HG02981 (cell line): ENCODE measurements around the gene BCAN.

ENCODE experiments used
- ATAC-seq: cut with Tn5 transposase; IDR thresholded peaks from one replicate; pipeline ENCODE4 v1.9.1; 2021; ENCODE audit warnings: mild to moderate bottlenecking, moderate library complexity; ENCODE audit not compliant: unreplicated experiment

The BCAN gene

DNA sequence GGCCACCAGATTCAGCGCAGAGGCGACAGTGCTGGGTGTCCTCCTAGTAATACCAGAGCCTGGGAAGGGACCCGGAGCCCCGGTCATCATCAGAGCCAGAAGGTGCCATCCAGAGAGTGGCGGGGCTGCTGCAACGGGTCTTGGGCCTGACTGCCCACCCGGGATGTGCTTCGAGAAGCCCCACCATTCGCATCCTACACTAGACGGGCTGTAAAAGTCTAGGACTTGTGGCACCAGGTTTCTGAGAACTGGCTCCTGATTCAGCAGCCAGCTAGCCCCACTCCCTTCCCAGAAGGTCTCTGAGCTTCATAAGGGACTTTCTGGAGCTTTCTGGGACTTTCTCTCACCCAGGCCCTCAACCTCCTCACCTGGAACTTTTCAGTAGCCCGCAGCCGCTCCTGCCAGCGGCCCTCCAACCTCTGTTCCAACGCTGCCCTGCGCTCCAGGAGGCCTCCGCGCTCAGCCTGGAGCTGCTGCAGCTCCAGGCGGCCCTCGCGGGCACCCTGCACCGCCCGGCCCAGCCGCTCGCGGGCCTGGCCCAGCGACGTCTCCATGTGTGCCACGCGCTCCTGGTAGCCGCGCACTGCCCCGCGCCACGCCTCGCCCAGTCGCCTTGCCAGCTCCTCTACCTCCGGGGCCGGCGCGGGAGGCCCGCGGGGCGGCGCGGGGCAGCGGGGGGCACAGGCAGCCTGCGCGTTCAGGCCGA, 34.4 kb downstream of the BCAN start:
- ATAC-seq, result no peak

DNA sequence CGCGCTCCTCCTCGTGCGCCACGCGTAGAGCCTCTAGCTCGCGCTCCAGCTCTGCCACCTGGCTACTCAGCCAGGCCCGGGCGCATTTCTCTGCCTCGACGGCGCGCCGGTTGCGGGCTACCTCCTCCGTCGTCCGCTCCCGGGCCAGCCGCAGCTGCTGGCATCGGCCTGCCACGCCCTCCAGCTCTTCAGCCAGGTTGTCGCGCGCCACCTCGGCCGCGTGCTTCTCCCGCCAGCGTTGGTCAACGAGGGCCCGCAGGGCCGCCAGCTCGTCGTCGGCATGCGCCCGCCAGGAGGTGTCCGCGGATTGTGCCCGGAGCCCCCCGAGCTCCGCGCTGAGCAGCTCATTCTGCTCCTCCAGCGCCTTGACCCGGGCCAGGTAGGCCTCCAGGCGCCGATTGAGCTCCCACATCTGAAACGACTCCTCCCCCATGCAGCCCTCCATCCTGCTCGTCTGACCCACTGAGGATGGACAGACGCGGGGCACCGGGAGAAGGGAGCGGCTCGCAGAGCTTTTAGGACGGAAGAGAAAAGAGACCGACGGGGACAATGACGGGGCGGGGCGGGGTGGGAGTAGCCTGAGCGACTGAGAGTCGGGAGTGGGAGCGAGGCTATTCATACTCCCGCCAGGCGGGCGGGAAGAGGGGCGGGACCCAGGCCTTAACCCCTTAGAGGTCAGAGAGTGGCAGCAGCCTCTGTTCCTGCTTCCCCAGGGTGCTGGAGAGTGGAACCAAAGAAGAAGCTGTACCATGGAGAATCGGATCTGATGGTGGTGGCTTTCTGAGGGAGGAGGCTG, 35.1 kb downstream of the BCAN start, which contains the start of gene NES:
Gene NES (minus strand): TSS at position 588 of the 796 bp plus-strand sequence. CDS start 143 bp downstream, at position 445.
- no peak for ATAC-seq

DNA sequence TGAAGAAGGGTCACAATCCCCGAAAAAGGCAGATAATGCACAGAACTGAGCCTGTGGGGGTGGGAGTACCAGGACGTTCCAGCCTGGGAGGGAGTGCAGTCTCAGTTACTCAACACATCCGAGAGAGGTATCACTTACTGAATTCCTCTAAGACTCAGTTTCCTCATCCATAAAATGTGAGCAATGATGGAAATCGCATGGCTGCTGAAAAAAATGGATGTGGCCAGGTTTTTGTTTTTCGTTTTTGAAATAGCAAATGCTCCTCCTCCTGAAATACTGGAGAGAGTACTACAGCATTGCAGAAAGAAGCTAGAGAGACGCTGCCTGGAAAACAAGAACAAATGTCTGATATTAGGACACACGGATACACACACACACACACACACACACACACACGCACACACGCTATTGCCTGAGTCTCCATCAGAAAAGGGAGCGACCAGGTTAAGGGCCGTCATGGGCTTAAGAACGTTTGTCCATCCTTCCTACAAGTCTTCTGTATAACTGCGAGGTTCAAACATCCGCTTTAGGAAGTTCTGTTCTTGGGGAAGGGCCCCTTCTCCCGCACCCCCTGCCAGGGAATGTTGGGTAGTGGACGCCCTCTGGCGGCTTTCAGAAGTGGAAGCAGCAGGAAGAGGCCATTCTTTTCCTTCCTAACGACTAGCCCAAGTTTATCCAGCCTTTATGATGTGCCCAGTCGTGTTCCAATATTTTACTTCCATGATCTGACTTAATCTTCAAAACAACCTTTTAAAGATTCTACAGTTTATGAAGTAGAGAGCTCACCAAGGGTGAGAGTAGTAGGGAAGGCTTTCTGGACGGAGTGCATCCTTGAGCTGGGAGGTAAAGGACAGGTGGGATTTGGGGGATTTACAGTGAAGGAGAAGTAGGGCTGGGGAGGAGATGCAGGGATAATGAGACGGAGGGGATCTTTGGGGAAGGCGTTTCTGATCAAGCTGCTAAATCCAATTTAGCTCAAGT, 36.0 kb downstream of the BCAN start:
- ATAC-seq, result no peak

DNA sequence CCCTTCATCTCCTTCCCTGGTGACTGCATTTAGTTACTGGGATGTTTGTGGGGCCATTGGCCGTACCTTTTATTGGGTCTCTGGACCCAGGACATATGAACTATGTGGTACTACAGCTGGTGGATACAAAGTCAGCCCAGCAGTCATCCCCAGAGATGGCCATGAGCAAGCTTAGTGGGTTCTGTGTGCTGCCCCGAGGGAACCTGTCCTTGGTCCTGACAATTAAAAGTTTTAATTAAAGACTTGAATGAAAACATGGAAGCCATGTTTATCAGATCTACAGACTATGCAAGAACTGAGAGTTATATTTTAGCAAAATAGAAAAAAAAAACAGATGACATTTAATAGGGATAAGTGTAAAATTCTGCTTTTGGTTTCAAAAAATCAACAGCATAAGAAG, 38.1 kb downstream of the BCAN start:
- no peak for ATAC-seq

DNA sequence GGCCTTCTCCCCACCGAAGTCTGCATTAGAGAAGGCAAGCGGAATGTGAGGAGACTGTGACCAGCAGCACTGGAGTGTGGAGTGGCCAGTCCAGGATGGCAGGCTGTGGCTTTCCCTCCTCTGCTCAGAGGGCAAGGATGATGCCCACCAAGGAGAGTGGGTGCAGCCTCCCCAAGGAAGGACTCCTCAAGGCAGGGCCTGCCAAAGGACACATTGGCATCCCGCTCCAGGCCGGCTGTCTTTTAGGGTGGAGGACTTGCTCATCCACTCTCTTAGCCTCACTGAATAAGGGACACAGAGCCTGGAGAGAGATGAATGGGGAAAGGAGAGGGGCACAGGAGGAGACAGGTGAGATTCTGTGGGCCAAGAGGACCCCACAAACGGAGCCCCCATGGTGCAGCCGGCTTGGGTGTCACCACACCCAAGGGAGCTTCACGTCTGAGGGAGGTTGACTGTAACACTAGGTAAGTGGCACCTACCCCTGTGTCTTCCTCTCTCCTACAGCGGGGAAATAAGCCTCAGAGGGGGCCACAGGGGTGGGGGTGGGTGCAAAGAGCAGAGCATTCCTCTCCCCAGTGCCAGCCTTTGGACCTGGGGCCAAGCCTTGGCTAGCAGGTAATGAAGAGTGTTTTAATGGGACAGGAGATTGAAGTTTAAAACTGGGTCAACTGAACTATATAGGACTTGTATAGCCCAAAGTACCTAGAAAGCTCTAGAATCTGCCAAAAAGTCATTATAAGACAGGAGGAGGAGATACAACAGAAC, 39.5 kb downstream of the BCAN start:
- ATAC-seq, result no peak

DNA sequence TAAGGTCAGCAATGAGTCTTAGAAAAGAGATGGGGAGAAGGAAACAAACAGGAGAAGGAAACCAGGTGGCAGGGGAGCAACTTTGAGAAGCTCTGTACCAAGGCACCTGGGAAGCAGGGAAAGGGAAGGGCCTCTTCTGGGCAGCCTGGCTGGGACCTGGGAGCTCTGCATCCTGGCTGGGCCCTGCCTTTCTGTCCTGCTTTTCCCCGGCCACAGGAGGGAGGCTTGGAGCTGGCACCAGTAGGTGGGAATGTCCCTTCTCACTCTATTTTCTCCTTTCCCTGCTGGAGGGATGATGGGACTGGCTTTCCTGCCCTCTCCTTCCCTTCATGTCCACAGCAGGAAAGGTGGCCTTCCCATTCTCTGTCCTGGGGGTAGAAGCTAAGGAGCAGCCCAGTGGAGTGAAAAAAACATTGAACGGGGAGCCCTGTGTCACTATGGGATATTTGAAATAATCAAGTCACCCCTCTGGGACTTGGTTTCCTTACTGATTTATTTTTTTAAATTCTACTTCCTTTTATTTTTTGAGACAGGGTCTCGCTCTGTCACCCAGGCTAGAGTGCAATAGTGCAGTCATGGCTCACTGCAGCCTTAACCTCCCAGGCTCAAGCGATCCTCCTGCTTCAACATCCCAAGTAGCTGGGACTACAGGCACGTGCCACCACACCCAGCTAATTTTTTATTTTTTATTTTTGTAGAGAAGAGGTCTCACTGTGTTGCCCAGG, 40.4 kb downstream of the BCAN start:
- no peak for ATAC-seq

DNA sequence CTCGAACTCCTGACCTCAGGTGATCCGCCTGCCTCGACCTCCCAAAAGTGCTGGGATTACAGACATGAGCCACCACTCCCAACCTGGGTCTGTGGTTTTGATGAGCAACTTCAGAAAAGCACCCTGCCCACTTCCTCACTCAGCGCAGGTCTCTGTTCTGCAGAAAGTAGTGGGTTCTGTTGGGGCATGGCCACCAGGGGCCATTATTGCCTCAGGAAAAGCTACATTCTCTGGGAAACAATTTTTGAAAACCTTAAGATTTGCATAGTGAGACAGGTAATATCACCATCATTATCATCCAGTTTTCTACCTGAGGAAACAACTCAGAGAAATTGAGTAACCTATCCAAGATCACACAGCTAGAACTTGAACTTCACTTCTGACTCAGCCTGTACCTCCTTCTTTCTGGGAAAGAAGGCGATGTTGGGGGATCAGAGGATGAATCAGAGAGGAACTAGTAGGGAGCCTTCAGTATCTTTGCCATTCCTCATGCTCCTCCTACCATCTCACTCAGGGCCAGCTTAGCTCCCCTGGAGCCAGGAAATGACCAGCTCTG, 42.4 kb downstream of the BCAN start:
- ATAC-seq, result no peak

DNA sequence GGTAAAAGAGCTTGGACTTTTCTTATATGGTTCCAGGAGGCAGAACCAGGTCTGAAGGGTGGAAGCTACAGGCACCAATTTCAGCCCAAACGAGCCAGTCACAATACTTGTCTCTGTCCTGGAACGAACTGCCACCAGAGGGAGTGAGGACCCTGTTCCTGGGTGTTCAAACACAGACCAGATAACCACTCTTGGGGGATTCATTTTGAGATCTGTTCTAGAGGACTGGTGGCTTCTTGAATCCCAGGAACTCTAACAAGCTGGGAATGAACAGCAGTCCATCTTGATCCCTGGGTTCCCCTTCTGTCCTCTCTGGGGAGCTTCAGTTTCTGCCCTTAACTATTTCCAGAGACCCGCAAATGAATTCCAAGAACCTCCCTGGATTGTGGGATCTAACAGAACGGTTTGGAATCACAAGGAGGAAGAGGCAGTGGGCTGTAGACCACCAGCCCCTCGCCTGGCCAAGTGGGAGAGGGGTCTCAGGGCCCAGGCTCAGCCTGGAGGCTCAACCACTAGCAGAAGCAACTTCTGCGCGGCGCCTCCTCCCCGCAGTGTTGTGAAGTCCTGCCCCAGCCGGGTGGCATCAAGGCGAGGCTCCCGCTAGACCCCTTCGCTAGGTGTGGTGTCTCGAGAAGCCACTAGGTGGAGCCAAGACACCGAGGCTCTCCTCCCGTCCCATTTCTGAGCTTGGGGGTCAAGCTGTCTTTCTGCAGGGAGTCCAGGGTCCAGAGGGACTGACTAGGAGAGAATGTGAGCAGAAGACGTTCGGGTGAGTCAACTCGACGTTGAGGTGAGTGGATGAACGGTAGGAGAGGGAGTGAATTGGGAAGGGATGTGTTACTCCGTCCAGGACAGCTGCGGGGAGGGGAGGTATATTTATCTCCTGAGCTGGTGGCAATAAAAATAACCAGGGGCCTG, 47.4 kb downstream of the BCAN start:
- ATAC-seq, result peak; percentile 79

DNA sequence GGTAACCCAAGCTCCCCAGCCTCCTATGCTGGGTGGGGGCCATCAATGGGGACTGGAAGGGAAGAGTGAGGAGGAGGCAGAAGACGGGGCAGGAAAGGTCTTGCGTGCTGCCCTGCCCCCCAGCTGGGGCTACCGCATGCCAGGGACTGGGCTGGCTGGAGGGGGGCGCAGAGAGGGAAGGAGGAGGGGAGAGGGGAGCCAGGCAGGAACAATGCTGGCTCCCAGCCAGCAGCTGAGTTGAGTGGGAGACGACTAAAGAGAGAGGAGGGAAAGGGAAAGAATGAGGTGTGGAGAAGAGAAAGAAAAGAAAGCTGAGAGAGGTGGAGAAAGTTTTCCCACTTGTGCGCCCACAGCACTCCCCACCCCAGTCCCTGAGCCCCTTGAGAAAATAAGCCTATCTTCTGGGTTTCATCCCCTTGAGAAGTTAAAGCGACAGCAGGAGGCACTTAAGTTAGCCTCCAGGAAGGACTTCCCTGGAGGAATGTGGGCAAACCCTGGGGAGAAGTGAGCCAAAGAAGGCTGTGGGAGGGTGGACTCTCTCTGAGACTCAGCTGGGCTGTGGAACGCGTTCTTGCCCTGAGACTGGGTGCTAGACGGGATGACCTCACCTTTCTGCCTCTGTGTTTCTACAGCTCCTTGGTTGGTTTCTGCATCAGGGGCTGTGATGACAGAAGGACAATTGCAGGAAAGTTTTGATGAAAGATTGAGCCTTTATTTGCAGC, 48.2 kb downstream of the BCAN start:
- no peak for ATAC-seq

DNA sequence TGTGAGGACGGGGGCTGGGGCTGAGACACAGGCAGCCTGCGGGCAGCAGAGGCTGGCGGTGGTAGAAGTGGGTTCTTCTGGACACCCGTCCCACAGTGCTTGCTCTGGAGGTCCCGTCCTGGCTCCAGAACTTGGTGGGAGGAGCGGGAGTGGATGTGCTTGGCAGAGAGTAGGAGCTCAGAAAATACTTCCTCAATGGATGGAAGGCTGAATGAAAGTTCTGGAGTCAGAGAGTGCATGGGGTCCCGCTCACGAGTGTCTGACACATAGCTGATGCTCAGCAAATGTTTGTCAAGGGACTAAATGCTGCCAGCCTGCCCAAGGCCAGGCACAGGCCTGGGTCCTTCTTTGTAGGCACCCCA, 48.7 kb downstream of the BCAN start:
- ATAC-seq, result no peak

DNA sequence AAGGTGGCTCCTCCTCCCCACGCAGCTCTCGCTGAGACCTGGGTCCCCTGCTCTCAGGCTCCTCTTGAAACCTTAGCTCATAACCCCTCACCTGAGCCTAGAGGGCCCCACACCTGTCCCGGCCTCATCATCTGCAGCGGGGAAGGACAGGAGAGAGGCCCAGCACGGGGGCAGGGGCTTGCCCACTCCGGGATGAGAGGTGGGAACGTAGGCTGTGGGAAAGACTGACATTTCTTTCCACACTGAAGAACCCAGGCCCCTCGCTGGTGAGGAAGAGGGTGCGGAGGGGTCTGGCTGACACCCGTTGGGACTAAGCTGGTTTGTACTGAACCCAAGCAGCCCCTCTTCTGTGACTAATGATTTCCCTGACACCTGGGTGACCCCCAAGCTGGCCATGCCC, 49.3 kb downstream of the BCAN start:
- no peak for ATAC-seq

DNA sequence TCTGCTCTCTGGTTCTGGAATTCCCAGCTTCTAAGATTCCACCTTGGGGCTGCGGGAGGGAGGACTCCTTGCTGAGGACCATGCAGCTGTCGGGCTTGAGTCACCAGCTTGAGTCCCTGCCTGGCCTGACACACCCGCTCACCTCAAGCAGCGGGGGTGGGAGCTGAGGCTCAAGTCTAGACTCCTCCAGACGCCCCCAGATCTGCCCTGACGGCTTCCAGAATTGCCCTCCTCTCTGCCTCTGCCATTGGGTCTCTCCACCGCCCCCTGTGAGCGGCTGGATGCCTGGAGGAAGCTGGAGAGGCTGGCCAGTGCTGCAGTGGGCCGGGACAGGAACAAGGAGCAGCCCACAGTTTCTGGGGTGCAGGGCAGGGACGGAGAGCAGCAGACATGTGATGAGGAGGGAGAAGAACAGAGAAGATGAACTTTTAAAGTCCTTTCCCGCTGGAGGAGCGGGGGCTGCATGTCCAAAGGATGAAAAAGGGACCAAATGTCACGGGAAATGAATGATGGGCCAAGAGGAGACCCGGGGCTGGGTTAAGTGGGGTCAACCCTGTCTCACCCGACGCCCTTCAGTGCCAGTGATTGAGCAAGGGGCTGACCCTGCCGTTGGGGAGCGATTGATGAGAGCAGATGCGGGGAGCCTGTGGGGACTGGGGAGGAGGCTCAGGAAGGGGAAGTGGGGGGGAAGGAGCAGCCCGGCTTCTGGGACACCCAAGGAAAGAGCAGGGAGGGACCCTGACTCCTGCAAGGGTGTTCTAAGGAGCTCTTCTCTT, 49.9 kb downstream of the BCAN start:
- ATAC-seq, result no peak

DNA sequence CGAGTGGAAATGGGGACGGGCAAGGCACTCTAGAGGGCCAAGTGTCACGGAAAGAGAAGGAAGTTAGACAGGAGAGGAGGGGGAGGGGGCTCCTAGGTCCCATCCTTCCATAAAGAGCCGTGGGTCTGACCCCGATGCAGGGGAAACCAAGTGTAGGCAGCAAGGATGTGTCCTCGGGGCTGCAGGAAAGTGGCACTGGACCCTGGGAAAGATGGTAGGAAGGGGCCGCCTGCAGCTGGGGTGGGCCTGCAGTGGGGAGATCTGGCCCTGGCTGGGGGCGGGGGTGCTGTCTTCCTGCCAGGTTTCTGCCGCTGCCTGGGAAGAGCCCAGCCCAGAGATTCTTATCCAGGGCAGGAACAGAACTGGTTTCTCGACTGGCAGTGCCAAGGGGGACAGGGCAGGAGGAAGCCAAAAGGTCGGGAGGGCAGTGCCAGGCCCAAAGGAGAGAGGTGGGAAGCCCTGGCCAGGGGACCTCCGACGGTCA, 50.6 kb downstream of the BCAN start:
- ATAC-seq, result no peak

DNA sequence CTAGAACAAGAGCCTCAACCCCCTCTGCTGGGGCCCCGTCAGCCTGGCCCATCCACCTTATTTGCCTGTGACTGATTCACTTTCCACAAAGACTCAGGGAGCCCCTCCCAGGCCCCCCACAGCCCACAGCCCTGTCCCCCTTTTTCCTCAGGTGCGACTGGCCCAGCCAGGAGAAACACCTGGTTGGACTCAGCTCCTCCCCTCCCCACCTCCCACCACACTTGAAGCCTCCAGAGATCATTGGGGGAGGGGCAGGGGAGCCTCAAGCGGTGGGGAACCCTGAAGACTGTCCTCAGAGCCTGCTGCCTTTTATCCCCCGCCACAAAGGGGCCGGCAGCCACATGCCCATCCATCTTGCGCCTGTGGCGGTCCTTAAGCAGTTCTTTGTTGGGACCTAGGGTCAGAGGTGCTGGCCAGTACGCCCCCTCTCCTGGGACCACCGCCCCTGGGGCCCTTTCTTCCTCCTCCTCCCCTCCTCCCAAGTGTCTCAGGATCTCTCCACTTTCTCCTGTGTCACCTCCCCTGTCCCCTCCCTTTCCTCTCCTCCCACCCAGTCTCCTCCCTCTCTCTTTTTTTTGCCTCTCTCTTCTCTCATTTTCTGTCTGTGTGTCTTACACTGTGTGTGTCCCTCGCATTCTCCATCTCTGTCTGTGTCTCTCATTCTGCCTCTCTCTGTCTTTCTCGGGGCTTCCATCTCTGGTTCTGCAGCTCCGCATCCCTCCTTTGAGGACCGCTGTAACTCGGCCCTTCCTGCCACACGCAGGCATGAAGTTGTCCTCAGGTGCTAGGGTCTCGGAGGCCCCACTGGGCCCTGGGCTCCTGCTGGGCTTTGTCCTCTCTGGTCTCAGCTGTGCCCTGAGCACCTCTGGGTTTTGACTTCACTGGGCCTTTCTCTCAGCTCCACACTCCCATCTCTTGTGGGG, 51.3 kb downstream of the BCAN start:
- ATAC-seq, result no peak

DNA sequence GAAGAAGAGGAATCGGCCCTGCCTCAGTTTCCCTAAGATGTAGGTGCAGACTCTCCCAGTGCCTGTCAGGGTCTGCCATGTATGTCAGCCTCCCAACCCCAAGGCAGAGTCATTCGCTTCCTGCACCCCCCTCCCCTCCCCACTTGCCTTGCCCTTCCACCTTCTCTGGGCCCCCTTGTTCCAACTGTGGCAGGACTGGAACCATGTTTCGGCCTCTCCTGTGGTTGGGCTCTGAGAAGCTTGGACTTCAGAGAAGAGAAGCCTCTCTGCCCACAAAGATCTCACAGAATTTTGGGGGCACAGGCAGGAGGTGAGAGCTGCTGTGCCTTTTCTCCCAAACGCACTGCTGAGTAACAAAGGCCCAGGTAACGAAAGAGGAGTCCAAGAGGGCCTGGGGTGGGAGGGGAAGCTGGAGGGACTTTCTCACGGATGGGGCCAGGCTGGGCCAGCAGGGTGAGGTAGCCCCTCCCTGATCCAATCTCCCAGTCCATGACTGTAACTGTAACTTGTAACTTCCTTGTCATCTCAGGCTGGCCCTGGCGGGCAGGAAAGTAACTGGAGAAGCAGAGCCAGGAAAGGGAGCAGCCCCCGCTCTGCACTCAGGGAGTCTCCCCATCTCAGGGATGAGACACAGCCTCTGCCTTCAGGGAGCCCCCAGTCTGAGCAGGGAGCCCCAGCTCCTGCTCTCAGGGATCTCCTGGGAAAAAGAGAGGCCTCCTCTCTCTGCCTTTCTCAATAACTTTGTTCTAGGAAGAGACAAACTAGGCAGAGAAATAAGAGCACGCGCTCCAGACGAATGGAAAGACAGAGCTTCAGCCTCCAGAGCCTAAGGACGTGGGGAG, 52.2 kb downstream of the BCAN start:
- ATAC-seq, result no peak
